Endothelial cell of umbilical vein (primary cell): ENCODE measurements around the gene LPP. TPM values are rescaled to one million over a fixed set of nuclear protein-coding genes. Genes with fewer than 3 reads are reported as not detected.

Experiments
- BruUV-seq: library from RNA; stranded (reverse); fragments of 400-500 nt; replicated peaks from 2 replicates; lab custom pipeline; 2021; lab: Mats Ljungman, UMichigan
- CTCF ChIA-PET: fragments of 300-600, 350-600 bp; sonication (Branson Sonifier 250); formaldehyde crosslinking; loops from one replicate; lab custom pipeline; 2021; ENCODE audit warnings: antibody characterized with exemption, inconsistent platforms; lab: Charles Lee
- POLR2A ChIA-PET: fragments of 300-600, 350-600 bp; sonication (Branson Sonifier 250); formaldehyde crosslinking; loops from one replicate; lab custom pipeline; 2021; ENCODE audit warnings: antibody characterized with exemption, inconsistent platforms; lab: Charles Lee
- DNase-seq: peaks from one replicate; pipeline ENCODE4 v3.0.0-alpha.2; 2011; ENCODE audit warnings: low read depth, low spot score
- FAIRE-seq: peaks from 2 replicates; lab custom pipeline; 2011; peaks lifted over from hg19 to GRCh38; lab: Jason Lieb, UNC
- H2AFZ ChIP-seq: 2 replicates; pipeline ENCODE4 v1.6.0; 2012; ENCODE audit warnings: low read depth, low read length, control low read depth, inconsistent platforms
- H3K27ac ChIP-seq: 2 replicates; pipeline ENCODE4 v1.5.1; 2011; ENCODE audit warnings: low read depth, mild to moderate bottlenecking, control low read depth, low read length, moderate library complexity; ENCODE audit not compliant: insufficient read depth
- H3K27me3 ChIP-seq, 2 experiments: 2 replicates each; pipeline versions ENCODE4 v1.6.0 to v1.6.1; 2011; ENCODE audit warnings: low read length in 2 of 2, mixed read lengths in 1 of 2; ENCODE audit not compliant: control insufficient read depth in 2 of 2, insufficient read depth in 2 of 2
- H3K36me3 ChIP-seq, 2 experiments: 2 replicates in 1 of 2; 3 replicates in 1 of 2; pipeline ENCODE4 v1.5.1; 2011; ENCODE audit warnings: low read length in 2 of 2, mild to moderate bottlenecking in 1 of 2, moderate library complexity in 1 of 2; ENCODE audit not compliant: control insufficient read depth in 2 of 2, insufficient read depth in 2 of 2; ENCODE audit errors: extremely low read depth in 1 of 2
- H3K4me1 ChIP-seq: 3 replicates; pipeline ENCODE4 v1.5.1; 2011; ENCODE audit warnings: mild to moderate bottlenecking, low read length; ENCODE audit not compliant: control insufficient read depth, insufficient read depth; ENCODE audit errors: extremely low read depth
- H3K4me2 ChIP-seq: 2 replicates; pipeline ENCODE4 v1.6.1; 2011; ENCODE audit warnings: low read length, control low read depth, mixed read lengths; ENCODE audit not compliant: insufficient read depth
- H3K4me3 ChIP-seq, 3 experiments: fragments of 200-600 bp in 1 of 3; sonication (generic), shearing (Covaris generic) in 1 of 3; replicated peaks in 1 of 3; 2 replicates each; pipeline ENCODE4 v1.5.1; 2011 to 2016; ENCODE audit warnings: control low read depth in 3 of 3, low read length in 3 of 3, mild to moderate bottlenecking in 2 of 3, inconsistent platforms in 1 of 3, low read depth in 1 of 3, moderate library complexity in 1 of 3; ENCODE audit not compliant: insufficient read depth in 1 of 3
- H3K79me2 ChIP-seq: 2 replicates; pipeline ENCODE4 v1.6.0; 2012; ENCODE audit warnings: low read length, inconsistent platforms; ENCODE audit not compliant: control insufficient read depth, insufficient read depth
- H3K9ac ChIP-seq: replicated peaks from 2 replicates; pipeline ENCODE3; 2011; ENCODE audit warnings: low read length, control low read depth; ENCODE audit not compliant: insufficient read depth; ENCODE audit errors: extremely low read depth
- H3K9me1 ChIP-seq: replicated peaks from 3 replicates; pipeline ENCODE4 v1.6.0; 2011; ENCODE audit warnings: mild to moderate bottlenecking, low read length; ENCODE audit not compliant: control insufficient read depth, insufficient read depth; ENCODE audit errors: extremely low read depth
- H3K9me3 ChIP-seq: replicated peaks from 2 replicates; pipeline ENCODE4 v1.5.1; 2012; ENCODE audit warnings: low read length, inconsistent platforms; ENCODE audit not compliant: control insufficient read depth, insufficient read depth
- H4K20me1 ChIP-seq: replicated peaks from 2 replicates; pipeline ENCODE3; 2011; ENCODE audit warnings: mild to moderate bottlenecking, low read length; ENCODE audit not compliant: control insufficient read depth, insufficient read depth; ENCODE audit errors: extremely low read depth
- EZH2 ChIP-seq: IDR thresholded peaks from 2 replicates; pipeline ENCODE4 v1.6.1; 2012; ENCODE audit warnings: borderline replicate concordance, low read depth, mild to moderate bottlenecking, moderate library complexity, low read length, inconsistent platforms; ENCODE audit not compliant: severe bottlenecking
- FOS ChIP-seq: IDR thresholded peaks from 2 replicates; pipeline ENCODE4 v1.6.1; 2011; ENCODE audit warnings: mild to moderate bottlenecking, low read length, moderate library complexity, borderline replicate concordance; ENCODE audit not compliant: insufficient read depth
- GATA2 ChIP-seq: IDR thresholded peaks from 2 replicates; pipeline ENCODE4 v1.7.0; 2011; ENCODE audit warnings: low read depth, mild to moderate bottlenecking, moderate library complexity, mixed read lengths, low read length; ENCODE audit not compliant: insufficient read length, insufficient read depth
- JUN ChIP-seq: IDR thresholded peaks from 2 replicates; pipeline ENCODE4 v1.6.1; 2011; ENCODE audit warnings: borderline replicate concordance, low read depth; ENCODE audit not compliant: insufficient read length, insufficient read depth
- MYC ChIP-seq: IDR thresholded peaks from one replicate; pipeline ENCODE4 v1.6.1; 2011; ENCODE audit warnings: mild to moderate bottlenecking, low read depth, low read length
- POLR2A ChIP-seq: IDR thresholded peaks from 2 replicates; pipeline ENCODE4 v1.6.1; 2012; ENCODE audit warnings: low read depth, mild to moderate bottlenecking, control low read depth, low read length
- POLR2AphosphoS5 ChIP-seq: IDR thresholded peaks from 2 replicates; pipeline ENCODE4 v1.6.1; 2012; ENCODE audit warnings: low read depth, mild to moderate bottlenecking, control low read depth, low read length, moderate library complexity; ENCODE audit not compliant: insufficient read depth
- dilution Hi-C: fragments of 300-500 bp; cut with MboI; formaldehyde crosslinking; loops from one replicate; pipeline ENCODE4 v1.15.0; 2019; ENCODE audit warnings: low sequenced_read_pairs; ENCODE audit not compliant: extremely low pct_ligation_motif_present
- intact Hi-C: fragments of 100-400 bp; cut with micrococcal nuclease; formaldehyde crosslinking; loops from one replicate; pipeline ENCODE4 v1.10.0; 2022
- polyA plus RNA-seq, 4 experiments: library from polyadenylated mRNA; depleted of rRNA in 3 of 4; stranded (reverse) in 3 of 4; unstranded in 1 of 4; fragments of >200 nt; gene quantifications; 2 replicates each; pipeline versions ENCODE4 v1.2.1 to v1.2.3, GENCODE V29; 2011 to 2012; ENCODE audit warnings: missing spikeins in 1 of 4
- total RNA-seq: library from RNA; stranded (reverse); gene quantifications from 2 replicates; pipeline ENCODE4 v1.2.3, GENCODE V29; 2021
- TF ChIP-seq, protein P1 (sequence below): IDR thresholded peaks from 2 replicates; pipeline ENCODE4 v1.6.1; 2011; ENCODE audit not compliant: insufficient read depth, insufficient read length
- TF ChIP-seq, protein P2 (sequence below), 2 donors: IDR thresholded peaks; 1 replicate in 1 of 2; 2 replicates in 1 of 2; pipeline ENCODE4 v1.5.1; 2011; ENCODE audit warnings: low read length in 2 of 2, mild to moderate bottlenecking in 2 of 2, moderate library complexity in 2 of 2, control low read depth in 1 of 2, inconsistent platforms in 1 of 2, low read depth in 1 of 2; ENCODE audit not compliant: insufficient read depth in 1 of 2; ENCODE audit errors: extremely low read depth in 1 of 2

LPP gene
- total and polyA plus RNA-seq, 2 donors (not counting 3 experiments of a cell fraction or from before 2014, with no cell fraction given): 16.9 to 153 TPM

DNA sequence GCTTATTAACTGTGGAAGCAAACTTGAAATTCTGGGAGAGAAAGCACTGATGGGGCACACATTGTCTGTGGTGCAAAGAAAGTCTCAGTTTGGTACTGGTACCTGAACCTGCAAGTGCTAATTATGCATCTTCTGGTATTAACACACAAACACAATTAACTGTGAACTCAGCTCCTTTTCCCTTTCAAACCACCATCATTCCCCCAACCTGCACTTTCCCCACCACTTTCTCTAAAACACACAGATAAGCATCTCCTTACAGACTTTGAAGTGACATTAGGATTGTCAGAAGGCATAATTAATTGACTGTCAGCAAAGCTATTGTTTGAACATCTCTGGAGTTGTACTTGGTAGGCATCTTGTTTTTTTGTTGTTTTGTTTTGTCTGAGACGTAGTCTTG is 565.6 kb downstream of the LPP start:
- H3K27me3 ChIP-seq: no peaks in the 10 kb centered on the region
- no peaks in the 10 kb centered on the region for H3K79me2 ChIP-seq
- no peaks in the 10 kb centered on the region for H3K4me1 ChIP-seq
- H3K9me3 ChIP-seq: no peaks in the 10 kb centered on the region
- BruUV-seq: no TSS peak
- intact Hi-C loops (no loop called here), dilution Hi-C loops (no loop called here)
- H3K4me3 ChIP-seq: no peak overlapping the region
- FAIRE-seq (no peak), DNase-seq (no peak)
- H3K27ac ChIP-seq: no peak overlapping the region
- no peaks in the 10 kb centered on the region for H4K20me1 ChIP-seq
- CTCF ChIA-PET: interaction anchor here (0.8 kb wide), 1 partner anchor 9 kb away, joined by 5 read pairs; no protein-coding TSS in a partner anchor
- no peaks in the 10 kb centered on the region for H3K36me3 ChIP-seq
- TF ChIP-seq FOS: no peak
- no peak for TF ChIP-seq GATA2
- no peaks in the 10 kb centered on the region for H3K9me1 ChIP-seq
- H3K9ac ChIP-seq: no peak overlapping the region
- POLR2A ChIA-PET: no interaction called here
- H3K4me2 ChIP-seq: no peak overlapping the region
- no peak overlapping the region for H2AFZ ChIP-seq

- Histone ChIP-seq H3K36me3 (no peaks in the 10 kb centered on the region), H3K27me3 (no peaks in the 10 kb centered on the region), H3K4me3 (no peak overlapping the region), H3K79me2 (no peaks in the 10 kb centered on the region), H4K20me1 (no peaks in the 10 kb centered on the region), H2AFZ (no peak overlapping the region), H3K4me2 (no peak overlapping the region), H3K27ac (no peak overlapping the region), H3K9me3 (no peaks in the 10 kb centered on the region), H3K4me1 (no peaks in the 10 kb centered on the region), H3K9ac (no peak overlapping the region), H3K9me1 (no peaks in the 10 kb centered on the region)
- intact Hi-C loops: no loop called here
- dilution Hi-C loops: no loop called here
- ChIA-PET POLR2A (no interaction called here), CTCF (no interaction called here)
- no TSS peak for BruUV-seq
- DNase-seq (no peak), FAIRE-seq (no peak)
- TF ChIP-seq, protein P1, sequence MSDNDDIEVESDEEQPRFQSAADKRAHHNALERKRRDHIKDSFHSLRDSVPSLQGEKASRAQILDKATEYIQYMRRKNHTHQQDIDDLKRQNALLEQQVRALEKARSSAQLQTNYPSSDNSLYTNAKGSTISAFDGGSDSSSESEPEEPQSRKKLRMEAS: no peak
- no peak for TF ChIP-seq POLR2A
- no peak for TF ChIP-seq JUN
- TF ChIP-seq EZH2: no peak
- TF ChIP-seq, protein P2, sequence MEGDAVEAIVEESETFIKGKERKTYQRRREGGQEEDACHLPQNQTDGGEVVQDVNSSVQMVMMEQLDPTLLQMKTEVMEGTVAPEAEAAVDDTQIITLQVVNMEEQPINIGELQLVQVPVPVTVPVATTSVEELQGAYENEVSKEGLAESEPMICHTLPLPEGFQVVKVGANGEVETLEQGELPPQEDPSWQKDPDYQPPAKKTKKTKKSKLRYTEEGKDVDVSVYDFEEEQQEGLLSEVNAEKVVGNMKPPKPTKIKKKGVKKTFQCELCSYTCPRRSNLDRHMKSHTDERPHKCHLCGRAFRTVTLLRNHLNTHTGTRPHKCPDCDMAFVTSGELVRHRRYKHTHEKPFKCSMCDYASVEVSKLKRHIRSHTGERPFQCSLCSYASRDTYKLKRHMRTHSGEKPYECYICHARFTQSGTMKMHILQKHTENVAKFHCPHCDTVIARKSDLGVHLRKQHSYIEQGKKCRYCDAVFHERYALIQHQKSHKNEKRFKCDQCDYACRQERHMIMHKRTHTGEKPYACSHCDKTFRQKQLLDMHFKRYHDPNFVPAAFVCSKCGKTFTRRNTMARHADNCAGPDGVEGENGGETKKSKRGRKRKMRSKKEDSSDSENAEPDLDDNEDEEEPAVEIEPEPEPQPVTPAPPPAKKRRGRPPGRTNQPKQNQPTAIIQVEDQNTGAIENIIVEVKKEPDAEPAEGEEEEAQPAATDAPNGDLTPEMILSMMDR (IDR thresholded peaks at IDR 0.05; ENCODE audit: extremely low read depth in 1 of 2, insufficient read depth in 1 of 2, low read depth in 1 of 2, low read length in 2 of 2): no peak
- TF ChIP-seq GATA2: no peak
- no peak for TF ChIP-seq MYC
- no peak for TF ChIP-seq FOS
- no peak for TF ChIP-seq POLR2AphosphoS5
These were observed 566.3 kb downstream of the LPP start for GRCh38 chr3:188720215-188720614.
